Fibroblast of mammary gland (primary cell): ENCODE measurements around the gene LRRC38.

ENCODE experiments used
- DNase-seq: peaks from one replicate; pipeline ENCODE4 v3.0.0-alpha.2; 2010; ENCODE audit warnings: low read depth
- H3K4me3 ChIP-seq: 2 replicates; pipeline ENCODE4 v1.5.1; 2011; ENCODE audit warnings: low read depth, mild to moderate bottlenecking, low read length, moderate library complexity; ENCODE audit not compliant: control insufficient read depth
- TF ChIP-seq, protein P1 (sequence below): conservative IDR thresholded peaks from 2 replicates; pipeline ENCODE4 v1.5.1; 2011; ENCODE audit warnings: low read depth, low read length, inconsistent platforms; ENCODE audit not compliant: control insufficient read depth, insufficient read depth

The LRRC38 gene

DNA sequence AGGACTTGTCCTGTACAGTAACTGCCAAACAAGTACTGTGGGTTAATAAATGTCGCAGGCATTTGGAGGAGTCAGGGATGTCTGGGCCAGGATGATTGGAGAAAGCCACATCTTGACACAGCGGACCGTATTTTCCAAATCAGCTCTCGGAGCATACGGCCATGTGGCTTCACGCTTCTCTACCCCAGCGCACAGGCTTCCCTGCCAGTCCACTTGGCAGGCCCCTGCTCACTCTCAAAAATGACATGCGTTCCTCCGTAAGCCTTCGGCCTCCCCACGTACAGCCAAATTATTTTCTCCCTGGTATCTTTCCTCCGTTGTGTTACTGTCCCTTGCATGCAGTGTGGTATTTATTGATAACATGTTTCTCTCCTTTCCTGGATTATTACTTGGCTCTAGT, 7.2 kb upstream of the LRRC38 start:
- no peak overlapping the region for H3K4me3 ChIP-seq
- TF ChIP-seq, protein P1, sequence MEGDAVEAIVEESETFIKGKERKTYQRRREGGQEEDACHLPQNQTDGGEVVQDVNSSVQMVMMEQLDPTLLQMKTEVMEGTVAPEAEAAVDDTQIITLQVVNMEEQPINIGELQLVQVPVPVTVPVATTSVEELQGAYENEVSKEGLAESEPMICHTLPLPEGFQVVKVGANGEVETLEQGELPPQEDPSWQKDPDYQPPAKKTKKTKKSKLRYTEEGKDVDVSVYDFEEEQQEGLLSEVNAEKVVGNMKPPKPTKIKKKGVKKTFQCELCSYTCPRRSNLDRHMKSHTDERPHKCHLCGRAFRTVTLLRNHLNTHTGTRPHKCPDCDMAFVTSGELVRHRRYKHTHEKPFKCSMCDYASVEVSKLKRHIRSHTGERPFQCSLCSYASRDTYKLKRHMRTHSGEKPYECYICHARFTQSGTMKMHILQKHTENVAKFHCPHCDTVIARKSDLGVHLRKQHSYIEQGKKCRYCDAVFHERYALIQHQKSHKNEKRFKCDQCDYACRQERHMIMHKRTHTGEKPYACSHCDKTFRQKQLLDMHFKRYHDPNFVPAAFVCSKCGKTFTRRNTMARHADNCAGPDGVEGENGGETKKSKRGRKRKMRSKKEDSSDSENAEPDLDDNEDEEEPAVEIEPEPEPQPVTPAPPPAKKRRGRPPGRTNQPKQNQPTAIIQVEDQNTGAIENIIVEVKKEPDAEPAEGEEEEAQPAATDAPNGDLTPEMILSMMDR: no peak
- no peak for DNase-seq

DNA sequence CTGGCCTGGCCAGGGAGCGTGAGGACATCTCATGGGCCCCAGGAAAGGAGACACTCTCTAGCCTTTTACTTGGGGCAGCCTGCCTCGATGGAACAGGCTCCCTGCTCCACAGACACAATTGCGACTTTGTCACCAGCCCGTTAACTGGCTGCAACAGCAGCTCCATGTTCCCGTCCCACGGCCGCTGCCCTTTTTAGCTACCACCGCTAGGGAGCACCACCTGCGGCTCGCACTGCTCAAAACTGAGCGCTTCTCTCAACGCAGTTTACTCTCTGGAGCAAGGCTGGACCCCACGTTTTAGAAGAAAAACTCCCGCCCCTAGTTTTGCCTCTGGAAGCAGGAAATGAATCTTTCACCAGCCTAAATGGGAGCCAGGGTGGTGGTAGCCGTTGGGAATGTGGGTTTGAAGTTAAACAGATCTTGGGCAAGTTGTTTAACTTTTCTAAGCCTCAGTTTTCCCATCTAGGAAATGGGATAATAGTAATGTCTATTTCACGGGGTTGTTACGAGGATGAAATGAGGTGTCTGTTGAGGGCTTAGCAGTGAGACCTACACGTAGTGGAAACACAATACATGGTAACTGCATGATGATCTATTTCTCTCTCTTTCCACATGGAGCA, 3.5 kb upstream of the LRRC38 start:
- TF ChIP-seq, protein P1: peak; percentile 37
- DNase-seq: peak; percentile 15
- no peak overlapping the region for H3K4me3 ChIP-seq

DNA sequence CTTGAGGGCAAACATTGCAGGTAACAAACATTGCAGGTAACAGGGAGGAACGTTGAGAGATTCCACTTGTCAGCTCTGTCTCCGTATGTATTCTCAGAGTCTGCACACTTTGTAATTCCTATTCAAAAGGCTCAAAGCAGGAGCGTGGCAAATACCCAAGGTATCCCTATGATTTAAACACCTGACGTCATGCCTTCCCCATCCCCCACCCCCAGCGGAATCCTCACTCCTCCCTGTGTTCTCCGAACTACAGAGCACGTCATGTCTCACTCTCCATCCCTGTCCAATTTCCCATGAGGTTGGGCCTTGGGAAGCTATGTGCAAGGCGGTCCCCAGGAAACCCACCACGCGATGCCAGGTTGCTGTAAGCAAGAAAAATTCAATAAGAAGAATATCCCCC, 2.8 kb upstream of the LRRC38 start:
- H3K4me3 ChIP-seq: no peak overlapping the region
- no peak for DNase-seq
- TF ChIP-seq, protein P1: no peak

DNA sequence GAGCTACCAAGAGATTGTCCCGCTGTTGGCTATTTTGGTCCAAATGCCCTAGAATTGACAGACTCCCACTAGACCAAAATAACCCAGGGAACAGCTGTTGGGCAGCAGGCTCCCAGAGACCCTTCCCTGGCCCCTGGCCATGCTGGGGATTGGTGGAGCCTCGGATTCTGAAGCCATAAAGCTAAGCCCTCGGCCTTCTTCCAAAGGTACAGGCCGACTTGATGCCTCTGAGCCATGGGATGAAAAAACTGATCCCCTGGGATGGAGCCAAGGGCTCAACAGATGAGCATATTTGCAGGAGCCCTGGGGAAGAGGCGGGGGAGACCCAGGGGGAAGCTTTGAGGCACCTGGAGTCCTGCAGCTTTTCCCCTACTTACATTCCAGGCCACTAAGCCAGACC, 1.0 kb upstream of the LRRC38 start:
- no peak for DNase-seq
- no peak overlapping the region for H3K4me3 ChIP-seq
- TF ChIP-seq, protein P1: no peak

DNA sequence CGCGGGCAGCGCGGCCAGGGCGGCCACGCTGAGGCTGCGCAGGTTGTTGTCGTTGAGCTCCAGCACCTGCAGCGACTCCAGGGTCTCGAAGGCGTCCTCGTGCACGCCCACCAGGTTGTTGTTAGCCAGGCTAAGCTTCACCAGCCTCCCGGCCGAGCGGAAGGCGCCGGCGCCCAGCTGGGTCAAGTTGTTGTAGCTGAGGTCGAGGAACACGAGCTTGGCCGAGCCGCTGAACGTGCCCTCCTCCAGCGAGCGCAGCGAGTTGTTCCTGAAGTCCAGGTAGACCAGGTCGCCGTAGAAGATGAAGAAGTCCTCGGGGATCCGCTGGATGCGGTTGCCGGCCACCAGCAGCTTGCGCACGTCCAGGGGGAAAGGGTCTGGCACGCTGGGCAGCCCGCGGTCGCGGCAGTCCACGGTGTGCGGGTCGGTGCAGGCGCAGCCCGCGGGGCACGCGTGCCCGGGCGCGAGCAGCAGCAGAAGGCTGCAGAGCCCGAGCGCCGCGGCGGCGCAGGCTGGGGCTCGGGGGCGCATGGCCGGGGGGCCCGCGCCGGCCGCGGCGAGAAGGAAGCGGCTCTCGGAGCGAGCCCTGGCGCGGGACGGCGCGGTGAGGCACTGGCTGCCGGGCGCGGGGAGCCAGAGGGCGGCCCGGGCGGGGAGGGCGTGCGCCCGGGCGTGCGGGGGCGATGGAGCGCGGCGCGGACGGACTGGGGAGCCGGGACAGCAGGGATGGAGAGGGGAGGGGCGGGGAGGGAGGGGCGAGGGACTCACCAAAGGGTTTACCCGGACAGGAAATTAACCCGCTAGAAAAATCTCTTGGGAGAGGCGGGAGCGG, 524 bp downstream of the LRRC38 start:
- H3K4me3 ChIP-seq: no peak overlapping the region
- DNase-seq: no peak
- TF ChIP-seq, protein P1: no peak

DNA sequence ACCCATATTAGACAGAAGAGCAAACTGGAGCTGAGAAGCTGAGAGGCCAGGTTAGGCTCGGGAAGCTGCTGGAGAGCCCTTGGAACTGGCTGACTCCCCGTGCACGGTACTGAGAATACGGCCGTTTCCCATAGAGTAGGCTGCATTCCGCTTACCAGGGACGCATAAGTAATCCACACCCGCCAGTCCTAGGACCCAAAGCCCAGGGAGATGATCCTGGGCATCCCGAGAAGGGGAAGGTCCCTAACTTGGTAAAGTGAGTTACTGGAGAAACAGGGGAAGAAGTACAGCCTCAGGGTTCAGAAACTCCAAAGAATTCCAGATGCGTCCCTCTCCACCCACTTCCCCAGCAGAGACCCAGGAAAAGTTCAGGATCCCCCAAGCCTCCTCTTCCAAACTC, 1.3 kb downstream of the LRRC38 start:
- TF ChIP-seq, protein P1: no peak
- no peak overlapping the region for H3K4me3 ChIP-seq
- DNase-seq: no peak
